Stimulated activated CD8-positive, alpha-beta memory T cell treated with anti-CD3 and anti-CD28 coated beads, Interleukin-12 subunit alpha, Interleukin-12 subunit beta, amount 100 ng/mL, for 1 hour (primary cell): ENCODE results near the gene GLI3.

Experiments
- DNase-seq: peaks from one replicate; pipeline ENCODE4 v3.0.0-alpha.2; 2020; ENCODE audit warnings: low read depth

The GLI3 gene

DNA sequence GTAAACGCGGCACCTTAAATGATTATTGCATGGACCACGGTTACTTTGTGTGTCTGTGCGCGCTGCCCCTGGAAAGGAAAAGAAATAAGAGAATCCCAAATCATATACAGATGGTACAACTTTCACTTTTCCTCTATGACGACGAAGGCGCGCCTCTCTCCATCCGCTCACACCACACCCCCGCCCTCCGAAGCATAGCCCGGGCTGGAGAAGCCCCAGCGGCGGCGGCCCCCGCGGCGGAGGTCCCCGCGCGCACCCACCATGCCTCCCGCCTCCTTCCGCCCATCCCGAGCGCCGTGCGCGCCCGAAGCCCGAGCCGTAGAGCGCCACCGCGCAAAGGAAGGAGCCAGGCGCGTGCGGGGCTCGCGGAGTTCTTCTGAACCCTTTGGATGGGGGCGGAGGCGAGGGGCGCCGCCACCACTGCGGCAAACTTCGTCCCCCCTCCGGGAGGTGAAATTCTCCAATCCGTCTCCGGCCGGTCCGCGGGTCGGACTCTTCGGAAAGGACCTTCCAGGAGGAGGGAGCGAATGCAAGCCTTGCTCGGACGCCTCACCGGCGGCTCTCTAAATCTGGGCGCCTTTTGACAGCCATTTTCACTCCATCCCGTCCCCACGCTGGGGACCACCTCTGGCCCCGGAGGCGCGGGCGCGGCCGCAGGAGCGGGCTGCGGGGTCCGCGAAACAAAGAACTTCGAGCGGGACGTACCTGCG is 588 bp downstream of the GLI3 start:
- no peak for DNase-seq

DNA sequence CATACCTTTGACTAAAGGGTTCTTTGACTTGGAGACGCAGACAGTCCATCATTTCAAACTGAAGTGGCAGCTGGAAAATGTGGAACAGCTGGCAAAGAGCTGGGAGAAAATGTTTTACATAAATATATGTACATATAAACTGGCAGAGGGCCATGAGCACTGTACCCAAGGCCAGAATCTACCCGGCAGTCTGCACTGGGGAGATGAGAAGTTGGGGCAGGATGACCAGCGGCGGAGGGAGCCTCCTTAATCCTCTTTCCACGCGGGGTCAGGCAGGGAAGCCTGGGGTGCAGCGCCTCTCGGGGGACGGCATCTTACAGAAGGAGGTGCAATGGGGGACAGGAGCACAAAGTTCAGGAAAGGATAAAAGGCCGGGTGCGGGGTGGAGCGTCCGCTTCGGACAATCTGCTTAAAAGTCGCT is 1.3 kb downstream of the GLI3 start:
- DNase-seq: no peak

DNA sequence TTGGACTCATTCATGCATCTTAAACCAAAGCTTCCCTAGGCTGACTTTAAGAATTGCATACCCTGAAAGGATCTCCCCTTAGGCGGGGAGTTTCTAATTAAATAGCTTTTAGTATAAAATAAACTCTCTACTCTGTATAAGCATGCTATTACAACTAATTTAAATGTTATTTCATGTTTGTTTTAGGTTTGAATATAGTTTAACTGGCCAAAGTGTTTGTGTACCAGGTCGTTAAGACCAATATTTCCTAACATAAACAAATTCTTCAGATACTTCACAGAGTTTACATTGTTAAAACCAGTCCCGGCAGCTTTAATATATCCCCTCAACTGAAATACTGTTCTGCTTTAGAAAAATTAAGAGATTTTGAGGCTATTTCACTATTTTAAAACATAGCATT is 2.3 kb downstream of the GLI3 start:
- DNase-seq: no peak

DNA sequence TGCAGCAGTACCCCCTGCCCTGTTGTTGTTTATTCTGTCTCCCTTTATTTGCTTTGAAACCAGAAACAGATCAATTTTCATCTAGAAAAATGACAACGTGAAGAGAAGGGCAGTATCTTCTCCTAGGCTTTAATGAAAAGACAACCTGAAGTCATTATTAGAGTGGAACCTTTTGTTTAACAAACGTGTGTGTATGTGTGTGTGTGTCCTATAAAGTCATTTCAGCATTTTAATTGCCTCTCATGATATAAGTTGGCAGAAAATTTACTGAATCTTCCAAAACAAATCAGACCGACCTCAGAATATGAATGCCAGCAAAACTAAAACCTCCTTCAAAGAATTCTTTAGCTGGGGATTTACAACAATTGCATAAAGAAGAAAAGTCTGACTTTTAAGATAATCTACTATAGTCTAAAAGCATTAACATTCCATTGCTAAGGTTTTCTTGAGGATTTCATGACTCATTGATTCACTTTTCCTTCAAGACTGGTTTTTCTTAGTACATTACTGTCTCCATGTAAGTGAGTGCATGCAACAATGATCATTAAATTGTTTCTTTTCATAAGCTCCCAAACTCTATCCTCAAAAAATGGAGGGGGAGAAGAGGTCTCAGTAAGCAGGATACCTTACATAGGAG is 3.2 kb downstream of the GLI3 start:
- no peak for DNase-seq

DNA sequence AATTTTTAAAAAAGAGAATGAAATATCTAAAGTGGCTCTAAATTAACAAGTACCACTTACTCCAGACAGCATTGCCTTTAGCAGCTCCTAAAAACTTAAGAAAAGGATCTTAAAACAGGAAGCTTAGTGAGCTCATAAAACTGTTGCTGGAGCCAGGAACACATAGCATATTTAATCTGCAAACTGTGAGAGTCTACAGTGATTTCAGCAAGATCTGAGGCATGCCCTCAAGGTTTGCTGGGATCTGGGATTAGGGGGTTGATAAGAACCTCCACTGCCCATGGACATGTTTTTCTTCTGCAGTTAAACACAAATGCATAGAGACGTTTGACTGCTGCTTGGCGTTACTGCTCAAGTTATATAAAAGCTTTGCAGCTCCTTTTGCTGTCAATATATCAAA is 3.8 kb downstream of the GLI3 start:
- no peak for DNase-seq

DNA sequence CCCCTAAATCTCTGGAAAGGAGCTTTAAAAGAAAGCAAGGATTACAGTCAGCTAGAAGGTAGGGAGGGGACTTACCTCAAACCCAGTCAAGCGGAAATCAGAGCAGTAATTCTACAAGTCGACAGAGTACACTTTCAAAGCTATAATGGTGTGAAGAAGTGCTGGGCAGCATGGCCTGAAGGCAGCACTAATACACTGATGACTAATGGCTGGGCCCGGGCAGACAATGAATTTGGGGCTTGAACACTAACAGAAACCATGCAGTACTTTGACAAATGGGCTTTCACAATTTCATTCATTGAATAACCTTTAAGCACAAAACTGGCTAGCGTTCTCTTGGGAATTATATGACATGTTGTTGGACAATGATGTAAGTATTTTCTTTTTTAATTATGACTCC is 4.7 kb downstream of the GLI3 start:
- no peak for DNase-seq

DNA sequence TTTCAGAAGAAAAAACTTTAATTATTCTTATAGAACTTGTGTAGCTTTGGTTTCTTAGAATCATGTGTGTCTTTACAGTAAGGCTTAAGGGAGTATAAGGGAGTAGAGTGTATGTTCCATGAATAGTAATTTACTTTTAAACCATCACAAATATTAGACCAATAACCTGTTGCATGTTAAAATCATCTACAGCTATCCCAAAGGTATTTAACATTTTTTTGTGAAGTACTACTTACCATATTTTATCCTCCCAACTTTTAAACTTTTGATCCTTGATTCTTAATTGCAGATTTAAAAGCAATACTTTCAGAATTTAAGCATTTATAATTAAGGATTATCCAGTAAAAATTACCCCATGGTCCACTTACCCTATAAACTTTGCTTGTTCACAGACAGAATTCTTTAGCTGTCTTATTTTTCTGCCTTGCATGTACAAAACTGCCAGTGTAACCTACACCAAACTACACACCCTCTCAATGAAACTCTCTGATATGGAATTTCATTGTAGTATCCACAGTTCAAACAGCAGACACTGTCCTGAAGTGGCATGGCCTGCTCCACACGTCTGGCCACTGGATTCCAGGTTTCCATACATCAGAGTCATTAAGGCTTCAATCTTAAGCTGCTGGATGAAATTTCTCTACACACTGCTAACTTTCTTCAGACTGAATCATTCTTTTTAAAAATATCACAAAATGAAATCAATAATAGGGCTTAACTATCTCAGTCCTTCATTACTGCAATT is 5.8 kb downstream of the GLI3 start:
- DNase-seq: no peak

DNA sequence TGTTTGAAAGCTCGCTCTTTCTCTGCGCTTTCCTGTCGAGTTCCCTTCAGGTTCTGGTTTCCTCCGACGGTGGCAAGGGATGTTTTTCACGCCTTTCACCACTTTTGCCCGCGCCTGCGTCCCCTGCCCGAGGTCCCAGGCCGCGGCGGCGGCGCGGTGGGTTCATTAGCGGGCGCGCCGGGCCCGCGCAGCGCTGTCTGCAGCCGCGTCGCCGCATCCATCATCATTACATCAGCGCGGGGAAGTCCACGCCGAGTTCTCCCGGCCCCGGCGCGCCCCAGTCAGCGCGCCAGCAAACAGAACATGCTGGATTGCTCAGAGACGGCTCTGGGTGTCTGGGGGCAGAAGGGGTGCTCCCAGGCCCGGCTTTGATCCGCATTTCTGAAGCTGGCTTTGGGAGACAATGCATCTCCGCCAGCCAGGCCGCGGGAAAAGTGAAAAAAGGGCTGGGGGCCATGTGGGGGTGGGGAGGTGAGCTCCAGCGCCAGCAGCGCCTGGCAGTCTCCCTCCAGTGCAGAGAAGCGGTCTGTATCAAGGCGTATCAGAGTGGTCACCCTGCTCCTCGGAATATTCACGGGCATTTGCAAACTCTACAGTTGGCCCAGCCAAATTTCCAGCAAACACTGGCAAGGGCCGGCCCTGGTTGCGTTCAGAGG is 8.9 kb downstream of the GLI3 start:
- DNase-seq: no peak

DNA sequence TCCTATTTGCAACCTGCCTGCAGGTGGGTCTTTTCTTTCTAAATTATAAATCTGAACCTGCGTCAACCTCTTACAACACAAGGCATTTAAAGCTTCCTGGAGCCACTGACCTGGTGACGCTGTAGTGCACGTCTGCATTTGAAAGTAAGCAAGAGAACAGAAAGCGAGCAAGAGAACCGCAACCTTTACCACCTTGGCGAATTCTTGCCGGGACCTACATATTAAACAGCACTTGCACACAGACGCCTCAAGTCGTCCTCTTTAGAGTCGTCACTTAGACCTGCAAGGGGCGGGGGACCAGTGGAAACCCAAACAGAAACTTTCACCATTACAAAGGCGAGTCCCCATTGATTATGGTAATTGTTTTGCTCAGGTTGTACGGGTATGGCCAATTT is 9.5 kb downstream of the GLI3 start:
- DNase-seq: no peak

DNA sequence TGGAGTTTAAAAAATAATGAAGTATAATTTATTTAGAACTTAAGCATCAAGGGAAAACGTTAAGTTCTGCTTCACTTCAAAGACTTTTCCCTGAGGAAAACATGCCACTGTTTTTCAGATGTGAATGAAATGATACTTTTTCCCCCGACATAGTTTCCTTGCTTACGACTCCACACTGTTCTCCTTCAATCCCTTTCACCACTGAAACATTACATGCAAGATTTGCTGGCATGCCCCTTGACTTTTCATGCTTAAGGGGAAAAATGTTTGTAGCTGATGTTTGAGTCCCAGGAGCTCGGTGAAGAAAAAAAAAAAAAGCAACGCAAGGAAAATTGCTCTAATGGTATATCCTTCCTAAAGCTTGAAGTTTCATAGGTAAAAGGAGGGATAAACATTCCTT is 10.0 kb downstream of the GLI3 start:
- no peak for DNase-seq

DNA sequence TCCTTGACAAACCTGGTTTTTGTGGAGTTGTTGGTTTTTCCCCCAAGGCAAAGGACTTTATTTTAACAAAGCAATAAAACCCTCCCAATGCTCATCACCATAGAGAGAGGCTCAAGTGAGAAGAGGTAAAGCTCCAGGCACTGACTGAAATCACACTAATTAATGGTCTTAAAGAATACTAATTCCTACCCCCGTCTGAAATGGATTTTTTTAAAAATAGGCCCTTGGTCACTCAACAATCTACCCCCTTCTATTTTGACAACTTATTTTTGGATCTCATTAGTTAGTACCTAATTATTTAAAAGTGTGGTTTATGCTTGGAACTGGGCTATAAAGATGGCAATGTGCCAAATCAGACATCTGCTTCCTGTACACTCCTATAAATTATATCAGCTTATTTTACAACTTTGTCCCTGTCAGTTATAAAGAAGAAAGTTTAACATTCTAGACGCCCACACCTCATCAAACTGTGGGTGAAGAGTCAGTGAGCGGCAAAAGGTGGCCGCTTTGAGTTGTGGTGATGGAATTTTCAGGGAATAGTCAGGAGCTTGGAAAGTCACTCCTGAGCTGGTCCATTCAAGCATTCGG is 10.6 kb downstream of the GLI3 start:
- no peak for DNase-seq

DNA sequence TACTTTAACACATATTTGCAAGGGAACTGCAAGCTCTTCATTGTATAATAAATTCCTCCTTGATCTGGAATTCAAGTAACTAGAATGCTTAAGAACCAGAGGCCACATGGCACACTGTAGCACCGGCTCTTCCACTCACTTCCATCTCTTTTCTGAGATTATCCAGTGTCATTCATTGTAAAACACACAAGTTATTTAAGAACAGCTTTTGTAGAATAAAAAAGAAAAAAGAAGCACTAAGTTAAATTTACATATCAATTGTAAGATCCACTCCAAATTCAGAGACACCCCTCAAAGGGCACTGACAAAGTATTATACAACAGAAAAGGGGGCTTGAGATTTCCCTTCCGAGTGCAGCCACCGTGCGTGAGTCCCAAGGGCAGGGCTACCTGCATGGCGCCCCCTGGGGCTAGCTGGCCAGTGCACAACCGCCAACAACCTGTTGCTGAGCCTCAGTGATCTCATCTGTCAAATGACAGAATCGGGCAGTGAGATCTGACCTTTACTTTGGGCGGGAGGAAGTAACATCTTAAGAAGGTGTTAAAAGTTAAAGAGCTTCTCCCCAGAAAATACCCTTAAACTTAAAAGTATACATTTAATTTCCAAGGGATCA is 12.5 kb downstream of the GLI3 start:
- no peak for DNase-seq

DNA sequence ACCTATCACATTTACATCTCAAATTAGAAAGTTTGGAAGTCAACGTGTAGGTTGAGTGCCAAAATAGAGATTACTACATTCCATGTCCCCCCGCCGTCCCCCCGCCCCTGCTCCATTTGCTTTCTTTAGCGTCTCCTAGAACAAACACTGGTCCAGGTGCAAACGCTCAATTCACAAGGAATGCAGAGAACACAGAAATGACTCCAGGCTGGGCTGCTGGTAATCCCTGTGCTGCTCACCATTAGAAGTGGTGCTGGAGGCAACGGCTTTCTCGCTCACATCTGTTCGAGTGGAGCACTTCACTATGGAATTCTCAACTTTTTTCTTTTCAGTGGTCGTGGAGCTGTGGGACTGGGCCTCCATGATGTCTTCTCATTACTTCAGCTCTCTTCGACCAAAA is 14.1 kb downstream of the GLI3 start:
- DNase-seq: no peak

DNA sequence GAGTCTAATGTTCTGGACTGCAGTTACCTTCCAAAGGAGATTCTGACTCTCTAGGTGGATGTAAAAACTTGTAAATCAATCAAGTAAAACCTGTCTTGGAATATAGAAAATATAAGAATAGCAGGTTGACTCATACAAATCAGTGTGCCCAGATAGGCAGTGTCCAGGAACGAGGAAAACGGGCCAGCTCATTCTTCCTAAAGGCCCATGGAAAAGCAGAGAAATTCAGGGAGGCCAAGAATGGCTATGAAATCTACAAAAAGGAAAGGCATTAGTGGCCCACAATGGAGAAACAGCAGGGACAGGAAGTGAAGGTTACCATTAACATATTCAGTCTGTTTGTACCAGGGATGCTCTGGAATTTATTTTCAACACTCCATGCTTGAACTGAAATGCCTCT is 14.9 kb downstream of the GLI3 start:
- no peak for DNase-seq

DNA sequence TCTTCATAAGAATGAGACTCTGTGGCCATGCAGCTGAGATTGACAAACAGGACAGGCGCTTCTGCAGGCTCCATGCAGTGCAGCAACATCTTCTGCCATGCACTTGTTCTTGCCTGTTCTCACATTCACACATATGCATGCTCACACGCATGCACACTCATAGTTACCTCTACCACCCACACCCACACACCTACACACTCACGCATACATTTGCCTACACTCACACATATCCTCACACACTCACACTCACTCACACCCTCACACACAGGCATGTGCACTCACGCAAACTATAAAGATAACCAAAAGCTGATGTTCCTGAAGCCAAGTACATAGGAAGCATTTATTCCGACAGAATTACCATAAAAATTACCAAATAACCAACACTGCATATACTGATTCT is 15.7 kb downstream of the GLI3 start:
- DNase-seq: no peak

DNA sequence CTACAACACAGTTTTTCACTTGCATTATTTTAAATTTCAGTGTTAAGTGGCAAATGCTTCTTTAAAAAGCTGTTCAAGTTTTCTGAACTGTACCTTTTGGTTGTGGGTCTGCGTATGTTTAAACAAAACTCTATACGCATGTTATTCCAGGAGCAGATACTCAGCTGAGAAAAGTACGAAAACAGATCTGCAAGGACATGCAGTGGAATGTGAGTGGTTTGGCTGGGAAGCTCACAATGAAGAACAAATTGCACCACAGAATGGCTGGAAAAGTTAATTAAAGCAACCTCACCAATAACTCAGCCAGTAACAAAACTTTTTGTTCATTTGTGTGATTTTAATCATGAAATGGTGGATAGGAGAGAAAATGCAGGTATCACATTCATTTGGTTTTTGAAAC is 17.6 kb downstream of the GLI3 start:
- no peak for DNase-seq

DNA sequence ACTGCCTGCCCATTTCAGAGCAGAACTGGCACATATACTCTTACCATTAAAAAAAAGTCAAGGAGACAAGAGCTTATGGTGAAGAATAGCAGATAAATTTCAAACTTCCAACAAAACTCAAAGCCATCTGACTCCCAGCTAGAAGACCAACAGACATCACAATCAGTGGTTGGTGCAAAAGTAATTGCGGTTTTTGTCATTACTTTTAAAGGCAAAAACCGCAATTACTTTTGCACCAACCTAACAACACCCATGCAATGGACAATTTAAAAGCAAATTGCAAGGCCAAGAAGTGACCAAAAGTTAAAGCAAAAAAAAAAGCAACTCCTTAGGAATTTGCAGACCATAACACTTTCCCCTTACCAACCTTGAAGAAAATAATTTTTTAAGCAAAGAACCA is 18.8 kb downstream of the GLI3 start:
- no peak for DNase-seq

DNA sequence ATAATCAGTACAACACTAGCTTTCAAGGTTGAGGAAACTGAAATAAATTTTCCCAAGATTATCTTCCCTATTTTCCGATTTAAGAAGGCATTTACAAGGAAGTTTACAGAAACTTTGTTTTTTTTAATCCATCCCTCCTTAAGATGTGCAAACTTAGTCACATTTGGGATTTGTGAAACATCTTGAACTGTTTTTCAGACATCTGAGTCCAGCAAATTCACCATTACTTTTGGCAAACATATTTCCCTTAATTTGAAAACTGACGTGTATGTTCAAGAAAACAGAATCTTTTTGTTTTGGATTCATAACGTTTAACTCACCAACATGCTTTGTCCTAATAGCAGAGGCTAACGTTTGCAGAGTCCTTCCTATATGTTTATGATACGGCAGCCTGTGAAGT is 19.5 kb downstream of the GLI3 start:
- DNase-seq: no peak

DNA sequence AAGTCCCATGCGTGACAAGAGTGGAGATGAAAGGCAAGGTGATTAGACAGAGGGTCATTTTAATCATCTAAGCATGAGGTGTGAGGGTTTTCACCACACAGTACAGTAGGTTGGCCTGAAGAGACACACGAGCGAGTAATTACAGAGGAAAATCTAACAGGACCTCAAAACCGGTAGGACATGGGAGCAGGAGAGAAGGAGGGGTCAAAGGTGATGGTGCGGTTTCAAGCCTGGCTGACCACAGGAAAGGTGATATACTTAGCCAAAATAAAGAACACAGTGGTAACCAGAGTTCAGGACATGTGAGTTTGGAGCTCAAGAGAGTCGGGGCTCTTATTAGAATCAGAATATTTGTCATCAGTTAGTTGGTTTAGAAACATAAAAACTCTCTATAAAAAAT is 20.0 kb downstream of the GLI3 start:
- no peak for DNase-seq

DNA sequence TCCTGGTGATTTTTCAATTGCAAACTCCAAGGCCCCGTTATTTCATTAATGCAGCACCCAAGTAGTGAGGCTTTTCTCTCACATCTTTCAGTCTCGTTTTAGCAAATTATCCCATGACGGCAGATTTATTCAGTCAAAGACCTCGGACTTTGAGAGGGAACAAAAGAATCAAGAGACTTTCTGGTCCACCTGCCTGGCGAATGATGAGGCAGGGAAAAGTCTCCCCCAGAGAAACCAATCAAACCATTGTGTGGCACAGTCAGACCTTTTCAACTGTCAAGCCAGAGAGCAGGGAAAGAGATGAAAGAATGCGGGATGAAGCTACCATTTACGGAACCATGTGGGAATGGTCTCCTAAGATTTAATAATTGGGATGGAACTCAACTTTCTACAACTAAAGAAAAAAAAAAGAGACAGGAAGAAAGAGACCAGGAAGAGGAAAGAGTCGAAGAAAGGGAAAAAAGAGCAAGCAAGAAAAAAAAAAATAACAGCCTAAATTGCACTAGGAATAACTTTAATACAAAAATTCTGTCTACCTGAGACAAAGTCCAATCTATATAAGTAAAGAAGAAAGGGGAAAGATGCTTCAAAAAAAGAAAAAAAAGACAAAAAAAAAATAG is 22.8 kb downstream of the GLI3 start:
- no peak for DNase-seq

DNA sequence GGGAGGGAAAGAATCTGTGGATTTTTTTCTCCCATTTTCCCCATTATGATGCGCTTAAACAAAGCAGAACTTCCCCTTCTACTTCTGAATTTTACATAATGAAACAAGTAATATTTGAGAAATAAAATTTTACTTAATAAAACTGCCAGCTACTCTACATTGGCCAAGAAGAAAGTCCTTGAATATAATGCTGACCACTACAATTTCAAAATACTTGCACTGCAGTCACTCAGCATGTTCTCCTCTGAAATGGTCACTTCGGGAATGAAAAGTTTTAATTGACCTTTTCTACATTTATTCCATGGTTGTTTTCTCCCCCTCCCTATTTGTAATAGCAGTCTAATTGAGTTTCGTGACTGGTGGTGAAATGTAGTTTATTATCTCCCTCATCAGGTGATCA is 23.9 kb downstream of the GLI3 start:
- DNase-seq: no peak
